Activated naive CD4-positive, alpha-beta T cell (primary cell): ENCODE results near the gene MTMR1.

ENCODE experiments used
- DNase-seq, 4 experiments: peaks; one replicate each; lab custom pipeline; 2025; lab: John Stamatoyannopoulos, UW

MTMR1 gene

GRCh38 chrX:150762258-150763165 lies 69.3 kb downstream of the MTMR1 start:
- DNase-seq: no peak

GRCh38 chrX:150763303-150763797 lies 70.2 kb downstream of the MTMR1 start:
- DNase-seq: no peak

- no peak for DNase-seq
Measured at GRCh38 chrX:150763810-150764209, 70.6 kb downstream of the MTMR1 start.

GRCh38 chrX:150765237-150765636 lies 72.0 kb downstream of the MTMR1 start:
- DNase-seq: no peak

- DNase-seq: no peak
Measured at GRCh38 chrX:150765782-150766350, 72.7 kb downstream of the MTMR1 start.

GRCh38 chrX:150766351-150767044 lies 73.3 kb downstream of the MTMR1 start:
- DNase-seq: no peak

- no peak for DNase-seq
Measured at GRCh38 chrX:150767045-150767395, 73.8 kb downstream of the MTMR1 start.

- no peak for DNase-seq
Measured at GRCh38 chrX:150767475-150768131, 74.4 kb downstream of the MTMR1 start.

GRCh38 chrX:150768132-150768485 lies 74.9 kb downstream of the MTMR1 start:
- no peak for DNase-seq

- DNase-seq: no peak
Measured at GRCh38 chrX:150768580-150769190, 75.5 kb downstream of the MTMR1 start.

GRCh38 chrX:150769408-150769807 lies 76.2 kb downstream of the MTMR1 start:
- no peak for DNase-seq

GRCh38 chrX:150770623-150771022 lies 77.4 kb downstream of the MTMR1 start:
- no peak for DNase-seq

- no peak for DNase-seq
Measured at GRCh38 chrX:150771116-150771515, 77.9 kb downstream of the MTMR1 start.

- DNase-seq: peak; percentile 54 to 73 (median 62)
Measured at GRCh38 chrX:150772150-150772970, 79.2 kb downstream of the MTMR1 start.

GRCh38 chrX:150773117-150773516 lies 79.9 kb downstream of the MTMR1 start:
- no peak for DNase-seq

- no peak for DNase-seq
Measured at GRCh38 chrX:150773634-150774033, 80.4 kb downstream of the MTMR1 start.

- DNase-seq: no peak
Measured at GRCh38 chrX:150774798-150775568, 81.8 kb downstream of the MTMR1 start.

- no peak for DNase-seq
Measured at GRCh38 chrX:150775569-150776350, 82.6 kb downstream of the MTMR1 start.

GRCh38 chrX:150777328-150777992 lies 84.3 kb downstream of the MTMR1 start:
- no peak for DNase-seq
